ENCODE measurements around the gene SGMS1. TPM values are rescaled to one million over a fixed set of nuclear protein-coding genes. Genes with fewer than 3 reads are reported as not detected.

SGMS1 gene
- total RNA-seq, 1 experiment from 2014 or later = 20.4 TPM

GRCh38 chr10:50596897-50597296 is 26.9 kb downstream of the SGMS1 start:
- Mint-ChIP-seq H3K4me1 (peaks cover 16 to 27% of the 10 kb centered on the region in 2 experiments; a peak in 3 of 4 replicates), H3K27ac (no peak overlapping the region), H3K27me3 (ENCODE audit: low read depth) (no peaks in the 10 kb centered on the region), H3K36me3 (ENCODE audit: insufficient read depth in 1 of 3, low read depth in 3 of 3) (no peaks in the 10 kb centered on the region), H3K9me3 (no peaks in the 10 kb centered on the region), H3K4me3 (no peak overlapping the region)
- Histone ChIP-seq H3K4ac (ENCODE audit: low read depth, low read length) (no peak overlapping the region), H3T11ph (ENCODE audit: low read length) (no peak overlapping the region), H3K27ac (ENCODE audit: insufficient read length, low read depth, low read length) (no peak overlapping the region), H2BK12ac (ENCODE audit: insufficient read length, low read depth, low read length) (no peak overlapping the region), H3K18ac (ENCODE audit: insufficient read length, low read depth, low read length) (no peak overlapping the region), H3K23me2 (ENCODE audit: insufficient read length, low read depth, low read length, poor library complexity, severe bottlenecking) (no peaks in the 10 kb centered on the region), H3K79me2 (ENCODE audit: insufficient read depth, low read length) (0 out of 2 replicates have a peak, but pooled peaks cover 2% of the 10 kb centered on the region), H3K9ac (ENCODE audit: extremely low read depth, insufficient read length, low read length) (no peak overlapping the region), H3K9me3 (ENCODE audit: control insufficient read depth, low read depth, low read length) (no peaks in the 10 kb centered on the region), H2BK120ac (ENCODE audit: low read depth, low read length, poor library complexity, severe bottlenecking) (no peak overlapping the region), H4K20me1 (ENCODE audit: control insufficient read depth, insufficient read depth, insufficient read length) (no peaks in the 10 kb centered on the region), H4K5ac (ENCODE audit: insufficient read length, low read depth, low read length) (no peak overlapping the region), H3K23ac (ENCODE audit: insufficient read length, low read depth, low read length) (no peak overlapping the region), H4K8ac (replicated peaks; ENCODE audit: insufficient read length, low read depth, low read length) (no peak overlapping the region), H2AK5ac (ENCODE audit: insufficient read length, low read length) (no peak overlapping the region), H3K4me2 (ENCODE audit: insufficient read depth, insufficient read length, low read length) (no peak overlapping the region), H2BK5ac (ENCODE audit: insufficient read length, low read length) (no peak overlapping the region), H2AFZ (ENCODE audit: low read length) (no peak overlapping the region), H3K56ac (ENCODE audit: insufficient read length, low read depth, low read length) (no peak overlapping the region), H2BK15ac (ENCODE audit: low read depth, low read length) (no peak overlapping the region), H4K91ac (ENCODE audit: insufficient read length, low read depth, low read length) (no peak overlapping the region), H3K4me1 (ENCODE audit: insufficient read depth, low read length) (0 out of 2 replicates have a peak, but pooled peaks cover 4% of the 10 kb centered on the region), H3K27me3 (ENCODE audit: insufficient read depth, low read length) (no peaks in the 10 kb centered on the region), H3K79me1 (ENCODE audit: insufficient read depth, low read depth, low read length, poor library complexity, severe bottlenecking) (no peaks in the 10 kb centered on the region), H3K14ac (ENCODE audit: insufficient read depth, low read length) (no peak overlapping the region), H2BK20ac (ENCODE audit: low read depth, low read length, poor library complexity, severe bottlenecking) (no peak overlapping the region)
- DNase-seq = no peak
- TF ChIP-seq, protein P1, sequence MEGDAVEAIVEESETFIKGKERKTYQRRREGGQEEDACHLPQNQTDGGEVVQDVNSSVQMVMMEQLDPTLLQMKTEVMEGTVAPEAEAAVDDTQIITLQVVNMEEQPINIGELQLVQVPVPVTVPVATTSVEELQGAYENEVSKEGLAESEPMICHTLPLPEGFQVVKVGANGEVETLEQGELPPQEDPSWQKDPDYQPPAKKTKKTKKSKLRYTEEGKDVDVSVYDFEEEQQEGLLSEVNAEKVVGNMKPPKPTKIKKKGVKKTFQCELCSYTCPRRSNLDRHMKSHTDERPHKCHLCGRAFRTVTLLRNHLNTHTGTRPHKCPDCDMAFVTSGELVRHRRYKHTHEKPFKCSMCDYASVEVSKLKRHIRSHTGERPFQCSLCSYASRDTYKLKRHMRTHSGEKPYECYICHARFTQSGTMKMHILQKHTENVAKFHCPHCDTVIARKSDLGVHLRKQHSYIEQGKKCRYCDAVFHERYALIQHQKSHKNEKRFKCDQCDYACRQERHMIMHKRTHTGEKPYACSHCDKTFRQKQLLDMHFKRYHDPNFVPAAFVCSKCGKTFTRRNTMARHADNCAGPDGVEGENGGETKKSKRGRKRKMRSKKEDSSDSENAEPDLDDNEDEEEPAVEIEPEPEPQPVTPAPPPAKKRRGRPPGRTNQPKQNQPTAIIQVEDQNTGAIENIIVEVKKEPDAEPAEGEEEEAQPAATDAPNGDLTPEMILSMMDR (conservative IDR thresholded peaks at IDR 0.05) = no peak
- WGBS (ENCODE audit: extremely low coverage, insufficient read length, low lambda C conversion rate) = no CpG with 5 or more reads among the region's 3 CpGs
